IMR-90 (cell line): Measurements from ENCODE around the gene GAS2L2. TPM values are rescaled to one million over a fixed set of nuclear protein-coding genes. Genes with fewer than 3 reads are reported as not detected.

Experiments used
- ATAC-seq: fragments of 200-7000 bp; cut with Tn5 transposase; 2 replicates; pipeline ENCODE4 v1.9.1; 2020; ENCODE audit warnings: low read depth, mild to moderate bottlenecking, moderate library complexity
- BruUV-seq: library from RNA; stranded (reverse); fragments of 400-500 nt; replicated peaks from 2 replicates; lab custom pipeline; 2021; lab: Mats Ljungman, UMichigan
- CTCF ChIA-PET: fragments of 300-600 bp; formaldehyde crosslinking; extraction: SDS; loops from one replicate; lab custom pipeline; 2021; ENCODE audit warnings: antibody characterized with exemption; lab: Yijun Ruan, JAX
- POLR2A ChIA-PET: fragments of 300-600 bp; sonication (Branson Sonifier 250); formaldehyde crosslinking; loops from one replicate; lab custom pipeline; 2022; ENCODE audit warnings: antibody characterized with exemption; ENCODE audit not compliant: unreplicated experiment; lab: Charles Lee
- DNase-seq: peaks from one replicate; pipeline ENCODE4 v3.0.0; 2013
- H2AFZ ChIP-seq: replicated peaks from 2 replicates; pipeline ENCODE3; 2013; ENCODE audit warnings: low read length, mild to moderate bottlenecking; ENCODE audit not compliant: poor library complexity
- H2AK5ac ChIP-seq: 2 replicates; pipeline ENCODE4 v1.6.1; 2013; ENCODE audit warnings: low read depth, low read length, inconsistent platforms
- H2AK9ac ChIP-seq: replicated peaks from 2 replicates; pipeline ENCODE3; 2013; ENCODE audit warnings: mild to moderate bottlenecking, low read depth, low read length, moderate library complexity; ENCODE audit not compliant: poor library complexity
- H2BK120ac ChIP-seq: 2 replicates; pipeline ENCODE4 v1.6.1; 2013; ENCODE audit warnings: low read depth, low read length, inconsistent platforms
- H2BK15ac ChIP-seq: 3 replicates; pipeline ENCODE4 v1.6.1; 2013; ENCODE audit warnings: low read depth, low read length, inconsistent platforms
- H2BK20ac ChIP-seq: 2 replicates; pipeline ENCODE4 v1.6.1; 2013; ENCODE audit warnings: low read depth, mild to moderate bottlenecking, inconsistent platforms, low read length, moderate library complexity
- H2BK5ac ChIP-seq: 2 replicates; pipeline ENCODE4 v1.6.1; 2013; ENCODE audit warnings: mild to moderate bottlenecking, low read depth, low read length, inconsistent platforms; ENCODE audit not compliant: poor library complexity, severe bottlenecking
- H3K14ac ChIP-seq: replicated peaks from 2 replicates; pipeline ENCODE4 v1.6.1; 2013; ENCODE audit warnings: low read depth, low read length, inconsistent platforms
- H3K18ac ChIP-seq: 2 replicates; pipeline ENCODE4 v1.6.1; 2013; ENCODE audit warnings: low read depth, low read length, control low read depth
- H3K23ac ChIP-seq: 2 replicates; pipeline ENCODE4 v1.6.1; 2013; ENCODE audit warnings: low read depth, low read length, inconsistent platforms
- H3K27ac ChIP-seq: 2 replicates; pipeline ENCODE4 v1.5.1; 2013; ENCODE audit warnings: mild to moderate bottlenecking, control low read depth, low read length; ENCODE audit not compliant: insufficient read depth
- H3K27me3 ChIP-seq: 2 replicates; pipeline ENCODE4 v1.6.1; 2013; ENCODE audit warnings: low read length; ENCODE audit not compliant: control insufficient read depth, insufficient read depth
- H3K36me3 ChIP-seq: 2 replicates; pipeline ENCODE4 v1.6.1; 2013; ENCODE audit warnings: low read length, mixed read lengths; ENCODE audit not compliant: control insufficient read depth, insufficient read depth
- H3K4ac ChIP-seq: 2 replicates; pipeline ENCODE4 v1.6.1; 2013; ENCODE audit warnings: low read depth, low read length, inconsistent platforms
- H3K4me1 ChIP-seq: 2 replicates; pipeline ENCODE4 v1.6.1; 2013; ENCODE audit warnings: low read length, mixed read lengths; ENCODE audit not compliant: control insufficient read depth, insufficient read depth
- H3K4me2 ChIP-seq: 2 replicates; pipeline ENCODE4 v1.6.1; 2013; ENCODE audit warnings: low read depth, mild to moderate bottlenecking, control low read depth, low read length, moderate library complexity
- H3K4me3 ChIP-seq: 2 replicates; pipeline ENCODE4 v1.5.1; 2013; ENCODE audit warnings: low read depth, mild to moderate bottlenecking, control low read depth, low read length, moderate library complexity; ENCODE audit not compliant: insufficient read depth
- H3K56ac ChIP-seq: 2 replicates; pipeline ENCODE4 v1.6.1; 2013; ENCODE audit warnings: low read length, inconsistent platforms; ENCODE audit not compliant: insufficient read depth; ENCODE audit errors: extremely low read depth
- H3K79me1 ChIP-seq, 2 experiments: 2 replicates each; pipeline ENCODE4 v1.6.1; 2013; ENCODE audit warnings: low read length in 2 of 2, inconsistent platforms in 1 of 2, low read depth in 1 of 2
- H3K9ac ChIP-seq: 2 replicates; pipeline ENCODE4 v1.6.1; 2013; ENCODE audit warnings: low read depth, low read length, control low read depth
- H3K9me1 ChIP-seq: 2 replicates; pipeline ENCODE4 v1.6.1; 2013; ENCODE audit warnings: low read length, inconsistent platforms; ENCODE audit not compliant: insufficient read depth
- H3K9me3 ChIP-seq: 2 replicates; pipeline ENCODE4 v1.6.1; 2013; ENCODE audit warnings: low read length; ENCODE audit not compliant: control insufficient read depth, insufficient read depth
- H4K20me1 ChIP-seq: 2 replicates; pipeline ENCODE4 v1.6.1; 2013; ENCODE audit warnings: low read length, inconsistent platforms; ENCODE audit not compliant: insufficient read depth
- H4K5ac ChIP-seq: 2 replicates; pipeline ENCODE4 v1.6.1; 2013; ENCODE audit warnings: mild to moderate bottlenecking, low read depth, low read length, control low read depth
- H4K8ac ChIP-seq, 2 experiments: 2 replicates each; pipeline ENCODE4 v1.6.1; 2013; ENCODE audit warnings: low read depth in 2 of 2, low read length in 2 of 2, control low read depth in 1 of 2, inconsistent platforms in 1 of 2
- H4K91ac ChIP-seq: 2 replicates; pipeline ENCODE4 v1.6.1; 2013; ENCODE audit warnings: low read depth, low read length, inconsistent platforms; ENCODE audit not compliant: insufficient read depth
- BHLHE40 ChIP-seq: fragments of 150-350 bp; IDR thresholded peaks from 2 replicates; pipeline ENCODE4 v1.6.1; 2016; ENCODE audit warnings: mild to moderate bottlenecking, low read depth, low read length
- CEBPB ChIP-seq: IDR thresholded peaks from 2 replicates; pipeline ENCODE4 v1.6.1; 2012; ENCODE audit warnings: low read depth, low read length, improper control_type of control experiment
- CHD1 ChIP-seq: IDR thresholded peaks from 2 replicates; pipeline ENCODE4 v1.6.1; 2012; ENCODE audit warnings: low read depth, low read length, improper control_type of control experiment
- CTCF ChIP-seq: conservative IDR thresholded peaks from 2 replicates; pipeline ENCODE4 v1.5.1; 2012; ENCODE audit warnings: mild to moderate bottlenecking, low read depth, low read length, improper control_type of control experiment
- ELK1 ChIP-seq: fragments of 150-350 bp; IDR thresholded peaks from 2 replicates; pipeline ENCODE4 v1.6.1; 2016; ENCODE audit warnings: low read depth, mild to moderate bottlenecking, low read length, moderate library complexity, borderline replicate concordance
- FOS ChIP-seq: fragments of 150-350 bp; IDR thresholded peaks from 2 replicates; pipeline ENCODE4 v1.6.1; 2016; ENCODE audit warnings: low read depth, low read length
- MAFK ChIP-seq: IDR thresholded peaks from 2 replicates; pipeline ENCODE4 v1.6.1; 2012; ENCODE audit warnings: low read depth, low read length, improper control_type of control experiment
- MAZ ChIP-seq: IDR thresholded peaks from 2 replicates; pipeline ENCODE4 v1.6.1; 2012; ENCODE audit warnings: low read depth, mild to moderate bottlenecking, low read length, improper control_type of control experiment, moderate library complexity, borderline replicate concordance
- MXI1 ChIP-seq: IDR thresholded peaks from 2 replicates; pipeline ENCODE4 v1.6.1; 2012; ENCODE audit warnings: low read depth, mild to moderate bottlenecking, low read length, moderate library complexity, borderline replicate concordance
- NFE2L2 ChIP-seq: fragments of 150-350 bp; IDR thresholded peaks from 2 replicates; pipeline ENCODE4 v1.6.1; 2016; ENCODE audit warnings: low read depth, mild to moderate bottlenecking, low read length
- POLR2A ChIP-seq: IDR thresholded peaks from 2 replicates; pipeline ENCODE4 v1.6.1; 2012; ENCODE audit warnings: mild to moderate bottlenecking, low read depth, low read length
- RAD21 ChIP-seq: IDR thresholded peaks from 2 replicates; pipeline ENCODE4 v1.6.1; 2012; ENCODE audit warnings: low read length, improper control_type of control experiment
- RCOR1 ChIP-seq: IDR thresholded peaks from 2 replicates; pipeline ENCODE4 v1.6.1; 2012; ENCODE audit warnings: mild to moderate bottlenecking, low read length, improper control_type of control experiment; ENCODE audit not compliant: insufficient replicate concordance
- RFX5 ChIP-seq: IDR thresholded peaks from 2 replicates; pipeline ENCODE4 v1.8.0; 2012; ENCODE audit warnings: low read depth, mild to moderate bottlenecking, low read length, moderate library complexity
- SMC3 ChIP-seq: fragments of 150-350 bp; IDR thresholded peaks from 2 replicates; pipeline ENCODE4 v1.6.1; 2016; ENCODE audit warnings: low read depth, mild to moderate bottlenecking, antibody characterized with exemption, low read length, moderate library complexity
- USF2 ChIP-seq: fragments of 150-350 bp; IDR thresholded peaks from 2 replicates; pipeline ENCODE4 v1.6.1; 2017; ENCODE audit warnings: mild to moderate bottlenecking, antibody characterized with exemption, low read length, low read depth
- WGBS, 2 experiments: methylation state at CpG; one replicate each; pipeline versions ENCODE4 v1.1.5 to v1.1.7; 2013; ENCODE audit warnings: missing lambda C conversion rate in 2 of 2; ENCODE audit not compliant: insufficient read length in 1 of 2; ENCODE audit errors: extremely low coverage in 2 of 2; 5-methylcytosine and 5-hydroxymethylcytosine counted together
- dilution Hi-C: fragments of 300-500 bp; cut with HindIII; formaldehyde crosslinking; loops from one replicate; pipeline ENCODE4 v1.14.3; 2018; ENCODE audit warnings: low sequenced_read_pairs; ENCODE audit not compliant: unreplicated experiment
- in situ Hi-C: fragments of 300-500 bp; cut with MboI; formaldehyde crosslinking; loops from 3 replicates; pipeline ENCODE4 v1.14.3; 2019; ENCODE audit warnings: low sequenced_read_pairs, inconsistent platforms, mixed read lengths
- intact Hi-C: fragments of 100-400 bp; cut with micrococcal nuclease; formaldehyde crosslinking; loops from 2 replicates; pipeline ENCODE4 v1.10.0; 2022
- polyA plus RNA-seq, 3 experiments: library from polyadenylated mRNA; depleted of rRNA; stranded (reverse); fragments of >200 nt; gene quantifications; 2 replicates each; pipeline ENCODE4 v1.2.3, GENCODE V29; 2012; ENCODE audit warnings: low replicate concordance in 1 of 3
- total RNA-seq: library from RNA; depleted of rRNA; stranded (reverse); fragments of >200 nt; gene quantifications from 2 replicates; pipeline ENCODE4 v1.2.3, GENCODE V29; 2012

The GAS2L2 gene
- total and polyA plus RNA-seq, 2 of the 4 experiments (the other 2 are of a cell fraction): 0.02 TPM; not detected in 1

- BruUV-seq: no TSS peak
- peaks cover 6 to 14% of the 10 kb centered on the region in 2 experiments; a peak in 3 of 4 replicates for H3K79me1 ChIP-seq
- H3K56ac ChIP-seq: no peak overlapping the region
- H3K4ac ChIP-seq: no peak overlapping the region
- TF ChIP-seq BHLHE40: no peak
- no peak for TF ChIP-seq CEBPB
- TF ChIP-seq MXI1: no peak
- no peak for TF ChIP-seq MAZ
- TF ChIP-seq CHD1: no peak
- TF ChIP-seq SMC3: no peak
- TF ChIP-seq NFE2L2: no peak
- no peak for TF ChIP-seq CTCF
- TF ChIP-seq ELK1: no peak
- TF ChIP-seq RCOR1: no peak
- no peak for TF ChIP-seq POLR2A
- TF ChIP-seq USF2: no peak
- no peak for TF ChIP-seq FOS
- no peak for TF ChIP-seq MAFK
- TF ChIP-seq RFX5: no peak
- TF ChIP-seq RAD21: no peak
- in situ Hi-C loops (no loop called here), intact Hi-C loops (no loop called here), dilution Hi-C loops (no loop called here)
- H4K8ac ChIP-seq: no peak overlapping the region
- H2AFZ ChIP-seq: no peak overlapping the region
- peaks cover 10% of the 10 kb centered on the region; the same call in 1 of the 2 replicates for H4K20me1 ChIP-seq
- no peak overlapping the region for H3K14ac ChIP-seq
- no peak overlapping the region for H4K5ac ChIP-seq
- H2BK20ac ChIP-seq: no peak overlapping the region
- H3K9ac ChIP-seq: no peak overlapping the region
- no CpG with 5 or more reads among the region's 3 CpGs for WGBS, 2 experiments
- H3K36me3 ChIP-seq: peaks cover 17% of the 10 kb centered on the region
- peaks cover 2% of the 10 kb centered on the region for H3K4me1 ChIP-seq
- H3K23ac ChIP-seq: no peak overlapping the region
- no peak for DNase-seq
- no peak overlapping the region for H2AK9ac ChIP-seq
- H4K91ac ChIP-seq: no peak overlapping the region
- CTCF ChIA-PET: no interaction called here
- H2BK15ac ChIP-seq: no peak overlapping the region
- no peaks in the 10 kb centered on the region for H3K9me3 ChIP-seq
- no peak overlapping the region for H3K27ac ChIP-seq
- ATAC-seq: no peak
- no peak overlapping the region for H2BK120ac ChIP-seq
- H3K9me1 ChIP-seq: no peaks in the 10 kb centered on the region
- POLR2A ChIA-PET: no interaction called here
- no peaks in the 10 kb centered on the region for H3K27me3 ChIP-seq
- H2AK5ac ChIP-seq: no peak overlapping the region
- H3K4me3 ChIP-seq: no peak overlapping the region
- no peak overlapping the region for H3K18ac ChIP-seq
- H3K4me2 ChIP-seq: no peak overlapping the region
- no peak overlapping the region for H2BK5ac ChIP-seq
Measured at GRCh38 chr17:35708951-35709350, 44.1 kb downstream of the GAS2L2 start.
